ENCODE data around the gene AFF4. TPM values are rescaled to one million over a fixed set of nuclear protein-coding genes. Genes with fewer than 3 reads are reported as not detected.
"Not testable (repeated sequence)": the region's sequence is repeated elsewhere in the genome, so short reads cannot be mapped to it uniquely, and the experiment has no call there.

Gene AFF4
- polyA plus RNA-seq, 2 of the 4 experiments (the other 2 are of a cell fraction): 22.1 to 43.5 TPM

DNA sequence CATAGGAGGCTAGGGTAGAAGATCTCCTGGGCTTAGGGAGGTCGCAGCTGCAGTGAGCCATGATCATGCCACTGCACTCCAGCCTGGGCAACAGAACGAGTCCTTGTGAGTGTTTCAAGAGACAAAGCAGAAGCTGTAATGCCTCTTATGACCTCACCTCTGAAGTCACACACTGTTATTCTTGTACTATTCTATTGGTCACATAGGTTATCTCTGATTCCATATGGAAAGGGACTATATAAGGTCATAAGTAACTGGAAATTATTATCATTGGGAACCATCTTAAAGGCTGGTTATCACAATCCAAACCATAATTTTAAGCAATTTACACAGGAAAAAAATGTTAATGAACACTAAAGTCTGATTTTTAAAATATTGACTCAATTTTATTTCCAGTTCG is 17.9 kb upstream of the AFF4 start (continued):
- TF ChIP-seq, protein P1, sequence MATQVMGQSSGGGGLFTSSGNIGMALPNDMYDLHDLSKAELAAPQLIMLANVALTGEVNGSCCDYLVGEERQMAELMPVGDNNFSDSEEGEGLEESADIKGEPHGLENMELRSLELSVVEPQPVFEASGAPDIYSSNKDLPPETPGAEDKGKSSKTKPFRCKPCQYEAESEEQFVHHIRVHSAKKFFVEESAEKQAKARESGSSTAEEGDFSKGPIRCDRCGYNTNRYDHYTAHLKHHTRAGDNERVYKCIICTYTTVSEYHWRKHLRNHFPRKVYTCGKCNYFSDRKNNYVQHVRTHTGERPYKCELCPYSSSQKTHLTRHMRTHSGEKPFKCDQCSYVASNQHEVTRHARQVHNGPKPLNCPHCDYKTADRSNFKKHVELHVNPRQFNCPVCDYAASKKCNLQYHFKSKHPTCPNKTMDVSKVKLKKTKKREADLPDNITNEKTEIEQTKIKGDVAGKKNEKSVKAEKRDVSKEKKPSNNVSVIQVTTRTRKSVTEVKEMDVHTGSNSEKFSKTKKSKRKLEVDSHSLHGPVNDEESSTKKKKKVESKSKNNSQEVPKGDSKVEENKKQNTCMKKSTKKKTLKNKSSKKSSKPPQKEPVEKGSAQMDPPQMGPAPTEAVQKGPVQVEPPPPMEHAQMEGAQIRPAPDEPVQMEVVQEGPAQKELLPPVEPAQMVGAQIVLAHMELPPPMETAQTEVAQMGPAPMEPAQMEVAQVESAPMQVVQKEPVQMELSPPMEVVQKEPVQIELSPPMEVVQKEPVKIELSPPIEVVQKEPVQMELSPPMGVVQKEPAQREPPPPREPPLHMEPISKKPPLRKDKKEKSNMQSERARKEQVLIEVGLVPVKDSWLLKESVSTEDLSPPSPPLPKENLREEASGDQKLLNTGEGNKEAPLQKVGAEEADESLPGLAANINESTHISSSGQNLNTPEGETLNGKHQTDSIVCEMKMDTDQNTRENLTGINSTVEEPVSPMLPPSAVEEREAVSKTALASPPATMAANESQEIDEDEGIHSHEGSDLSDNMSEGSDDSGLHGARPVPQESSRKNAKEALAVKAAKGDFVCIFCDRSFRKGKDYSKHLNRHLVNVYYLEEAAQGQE (IDR thresholded peaks at IDR 0.05): no peak
- TF ChIP-seq SMC3 (IDR thresholded peaks at IDR 0.05) (no peak), JUN (IDR thresholded peaks at IDR 0.05) (no peak), ESRRA (IDR thresholded peaks at IDR 0.05; ENCODE audit: borderline replicate concordance, low read length) (no peak)

DNA sequence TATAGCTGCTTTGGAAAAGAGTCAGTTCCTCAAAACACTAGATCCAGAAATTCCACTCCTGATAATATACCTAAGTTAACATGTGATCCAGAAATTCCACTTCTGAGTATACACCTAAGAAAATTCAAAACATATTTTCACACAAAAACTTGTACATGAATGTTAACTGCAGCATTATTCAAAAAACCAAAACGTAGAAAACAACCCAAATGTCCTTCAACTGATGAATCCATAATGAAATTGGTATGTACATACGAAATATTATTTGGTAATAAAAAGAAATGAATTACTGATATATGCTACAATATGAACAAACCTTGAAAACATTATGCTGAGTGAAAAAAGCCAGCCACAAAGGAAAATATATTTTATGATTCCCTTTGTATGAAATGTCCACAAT is 16.5 kb upstream of the AFF4 start:
- POLR2A ChIA-PET: no interaction called here
- TF ChIP-seq MYC (IDR thresholded peaks at IDR 0.05; ENCODE audit: borderline replicate concordance, low read length) (no peak), FOSL2 (IDR thresholded peaks at IDR 0.05) (no peak), FOSL2 (CRISPR knock-in tag; IDR thresholded peaks at IDR 0.05) (no peak)
- TF ChIP-seq, protein P2, sequence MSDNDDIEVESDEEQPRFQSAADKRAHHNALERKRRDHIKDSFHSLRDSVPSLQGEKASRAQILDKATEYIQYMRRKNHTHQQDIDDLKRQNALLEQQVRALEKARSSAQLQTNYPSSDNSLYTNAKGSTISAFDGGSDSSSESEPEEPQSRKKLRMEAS (IDR thresholded peaks at IDR 0.05): no peak
- Histone ChIP-seq H3K27ac (no peak overlapping the region), H3K4me3 (no peak overlapping the region), H3K4me2 (no peak overlapping the region), H3K9me3 (peaks cover 18% of the 10 kb centered on the region), H3K4me1 (no peaks in the 10 kb centered on the region)
- WGBS (ENCODE audit: missing lambda C conversion rate): 16% methylated on average over 2 of the region's 2 CpGs
- no peak for ATAC-seq
- no peak for DNase-seq (ENCODE audit: low read depth in 1 of 2, low spot score in 1 of 2)
- CTCF ChIA-PET: no interaction called here
- no peak for FAIRE-seq

DNA sequence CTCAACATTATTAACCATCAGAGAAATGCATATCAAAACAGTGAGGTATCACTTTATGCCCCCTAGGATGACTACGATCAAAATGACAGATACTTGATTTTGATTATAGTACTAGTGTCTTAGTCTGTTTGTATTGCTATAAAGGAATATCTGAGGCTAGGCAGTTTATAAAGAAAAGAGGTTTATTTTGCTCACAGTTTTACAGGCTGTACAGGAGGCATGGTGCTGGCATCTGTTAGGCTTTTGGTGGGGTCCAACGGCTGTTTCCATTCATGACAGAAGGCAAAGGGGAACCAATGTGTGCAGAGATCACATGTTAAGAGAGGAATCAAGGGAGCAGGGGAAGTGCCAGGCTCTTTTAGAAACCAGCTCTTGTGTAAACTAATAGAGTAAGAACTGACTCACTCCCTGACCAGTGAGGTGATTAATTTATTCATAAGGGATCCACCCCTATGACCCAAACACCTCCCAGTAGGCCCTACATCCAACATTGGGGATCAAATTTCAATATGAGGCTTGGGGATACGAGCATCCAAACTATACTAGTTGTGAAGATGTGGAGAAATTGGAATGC is 16.0 kb upstream of the AFF4 start:
- ChIA-PET POLR2A (no interaction called here), CTCF (no interaction called here)
- H3K4me2 ChIP-seq: no peak overlapping the region
- H3K4me3 ChIP-seq: no peak overlapping the region
- no peak for FAIRE-seq
- DNase-seq (ENCODE audit: low read depth in 1 of 2, low spot score in 1 of 2): no peak
- no peak overlapping the region for H3K27ac ChIP-seq
- WGBS (ENCODE audit: missing lambda C conversion rate): 47% methylated on average over 3 of the region's 3 CpGs
- no peak for TF ChIP-seq POLR2AphosphoS2 (conservative IDR thresholded peaks at IDR 0.05; ENCODE audit: low read length)
- TF ChIP-seq, protein P3, sequence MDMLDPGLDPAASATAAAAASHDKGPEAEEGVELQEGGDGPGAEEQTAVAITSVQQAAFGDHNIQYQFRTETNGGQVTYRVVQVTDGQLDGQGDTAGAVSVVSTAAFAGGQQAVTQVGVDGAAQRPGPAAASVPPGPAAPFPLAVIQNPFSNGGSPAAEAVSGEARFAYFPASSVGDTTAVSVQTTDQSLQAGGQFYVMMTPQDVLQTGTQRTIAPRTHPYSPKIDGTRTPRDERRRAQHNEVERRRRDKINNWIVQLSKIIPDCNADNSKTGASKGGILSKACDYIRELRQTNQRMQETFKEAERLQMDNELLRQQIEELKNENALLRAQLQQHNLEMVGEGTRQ (IDR thresholded peaks at IDR 0.05): no peak
- TF ChIP-seq HEYL (CRISPR knock-in tag; IDR thresholded peaks at IDR 0.05): no peak
- no peak for ATAC-seq
- peaks cover 18% of the 10 kb centered on the region for H3K9me3 ChIP-seq
- H3K4me1 ChIP-seq: no peaks in the 10 kb centered on the region

DNA sequence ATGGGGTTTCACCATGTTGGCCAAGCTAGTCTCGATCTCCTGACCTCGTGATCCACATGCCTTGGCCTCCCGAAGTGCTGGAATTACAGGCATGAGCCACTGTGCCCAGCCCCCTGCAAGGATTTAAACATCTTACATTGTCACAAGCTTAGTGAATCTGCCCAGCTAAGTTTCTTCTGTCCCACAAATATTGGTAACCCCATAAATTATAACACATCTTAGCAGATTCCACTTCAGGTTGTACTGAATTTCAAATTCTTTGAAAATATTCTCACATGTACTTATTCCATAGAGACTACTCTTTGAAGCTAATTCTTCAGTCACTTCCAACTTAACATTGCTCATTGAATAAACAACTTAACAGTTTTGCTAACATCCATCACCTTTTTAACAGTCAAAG is 13.4 kb upstream of the AFF4 start:
- FAIRE-seq: no peak
- no peak overlapping the region for H3K4me3 ChIP-seq
- no peak overlapping the region for H3K4me2 ChIP-seq
- 58% methylated on average over 3 of the region's 3 CpGs for WGBS (ENCODE audit: missing lambda C conversion rate)
- no peak overlapping the region for H3K27ac ChIP-seq
- peaks cover 18% of the 10 kb centered on the region for H3K9me3 ChIP-seq
- no peak for DNase-seq (ENCODE audit: low read depth in 1 of 2, low spot score in 1 of 2)
- no peaks in the 10 kb centered on the region for H3K4me1 ChIP-seq
- POLR2A ChIA-PET: interaction anchor here (1.0 kb wide), 1 partner anchor 75 kb away, joined by 3 read pairs; the partner anchor contains the start of gene HSPA4
- CTCF ChIA-PET: interaction anchor here (0.5 to 1.0 kb wide), 3 partner anchors 17 to 682 kb away, joined by 3 read pairs; no protein-coding TSS in a partner anchor
- no peak for TF ChIP-seq NR3C1 (IDR thresholded peaks at IDR 0.05)
- TF ChIP-seq MAZ (IDR thresholded peaks at IDR 0.05; ENCODE audit: borderline replicate concordance, low read depth, low read length): no peak
- TF ChIP-seq CBX2 (IDR thresholded peaks at IDR 0.05; ENCODE audit: borderline replicate concordance, low read depth): no peak
- TF ChIP-seq, protein P2 (IDR thresholded peaks at IDR 0.05): no peak
- no peak for TF ChIP-seq ESRRA (IDR thresholded peaks at IDR 0.05; ENCODE audit: borderline replicate concordance, low read length)
- no peak for ATAC-seq

DNA sequence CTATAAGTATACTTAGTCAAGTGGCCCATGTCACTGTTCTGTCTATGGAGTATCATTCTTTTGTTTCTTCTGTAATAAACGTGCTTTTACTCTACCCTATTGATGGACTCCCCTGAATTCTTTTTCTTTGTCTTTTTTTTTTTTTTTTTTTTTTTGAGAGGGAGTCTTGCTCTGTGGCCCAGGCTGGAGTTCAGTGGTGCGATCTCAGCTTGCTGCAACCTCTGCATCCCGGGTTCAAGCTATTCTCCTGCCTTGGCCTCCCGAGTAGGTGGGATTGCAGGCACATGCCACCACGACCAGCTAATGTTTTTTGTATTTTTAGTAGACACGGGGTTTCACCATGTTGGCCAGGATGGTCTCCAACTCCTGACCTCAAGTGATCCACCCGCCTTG is 9.0 kb upstream of the AFF4 start:
- H3K4me2 ChIP-seq; H3K4me3 ChIP-seq; H3K4me1 ChIP-seq; CTCF ChIA-PET; FAIRE-seq; DNase-seq (ENCODE audit: low read depth in 1 of 2, low spot score in 1 of 2); H3K27ac ChIP-seq; ATAC-seq: not testable (repeated sequence)
- POLR2A ChIA-PET: interaction anchor here (1.3 kb wide), 1 partner anchor 79 kb away, joined by 3 read pairs; the partner anchor contains the start of gene HSPA4
- peaks cover 10% of the 10 kb centered on the region for H3K9me3 ChIP-seq
- WGBS (ENCODE audit: missing lambda C conversion rate): 86% methylated on average over 7 of the region's 7 CpGs

Measured in A549 (cell line).